HG02938 (cell line): ENCODE measurements around the gene CAMTA1.

ENCODE experiments used
- ATAC-seq: cut with Tn5 transposase; IDR thresholded peaks from one replicate; pipeline ENCODE4 v1.9.1; 2021; ENCODE audit warnings: mild to moderate bottlenecking, moderate library complexity; ENCODE audit not compliant: unreplicated experiment

CAMTA1 gene

GRCh38 chr1:7555391-7556185, 770.3 kb downstream of the CAMTA1 start:
- no peak for ATAC-seq

- no peak for ATAC-seq
Measured at GRCh38 chr1:7557301-7557891, 772.1 kb downstream of the CAMTA1 start.

GRCh38 chr1:7558041-7558461, 772.8 kb downstream of the CAMTA1 start:
- no peak for ATAC-seq

GRCh38 chr1:7558481-7558880, 773.2 kb downstream of the CAMTA1 start:
- no peak for ATAC-seq

GRCh38 chr1:7558921-7559869, 773.9 kb downstream of the CAMTA1 start:
- ATAC-seq: no peak

GRCh38 chr1:7560128-7560527, 774.9 kb downstream of the CAMTA1 start:
- ATAC-seq: no peak

- ATAC-seq: no peak
Measured at GRCh38 chr1:7560601-7561181, 775.4 kb downstream of the CAMTA1 start.

GRCh38 chr1:7561331-7561921, 776.2 kb downstream of the CAMTA1 start:
- ATAC-seq: no peak

GRCh38 chr1:7561936-7562728, 776.9 kb downstream of the CAMTA1 start:
- ATAC-seq: no peak

- no peak for ATAC-seq
Measured at GRCh38 chr1:7562729-7563605, 777.7 kb downstream of the CAMTA1 start.

GRCh38 chr1:7564137-7564536, 778.9 kb downstream of the CAMTA1 start:
- no peak for ATAC-seq

GRCh38 chr1:7565099-7565750, 780.0 kb downstream of the CAMTA1 start:
- ATAC-seq: no peak

GRCh38 chr1:7566417-7567375, 781.4 kb downstream of the CAMTA1 start:
- ATAC-seq: no peak

GRCh38 chr1:7567376-7567775, 782.1 kb downstream of the CAMTA1 start:
- no peak for ATAC-seq

- no peak for ATAC-seq
Measured at GRCh38 chr1:7568053-7568452, 782.8 kb downstream of the CAMTA1 start.

GRCh38 chr1:7568901-7569524, 783.8 kb downstream of the CAMTA1 start:
- ATAC-seq: no peak

- ATAC-seq: no peak
Measured at GRCh38 chr1:7570311-7570710, 785.1 kb downstream of the CAMTA1 start.
